Measurements from ENCODE around the gene ANKRD33. TPM values are rescaled to one million over a fixed set of nuclear protein-coding genes. Genes with fewer than 3 reads are reported as not detected.

Gene ANKRD33
- total RNA-seq, 1 experiment from 2014 or later: not detected

DNA sequence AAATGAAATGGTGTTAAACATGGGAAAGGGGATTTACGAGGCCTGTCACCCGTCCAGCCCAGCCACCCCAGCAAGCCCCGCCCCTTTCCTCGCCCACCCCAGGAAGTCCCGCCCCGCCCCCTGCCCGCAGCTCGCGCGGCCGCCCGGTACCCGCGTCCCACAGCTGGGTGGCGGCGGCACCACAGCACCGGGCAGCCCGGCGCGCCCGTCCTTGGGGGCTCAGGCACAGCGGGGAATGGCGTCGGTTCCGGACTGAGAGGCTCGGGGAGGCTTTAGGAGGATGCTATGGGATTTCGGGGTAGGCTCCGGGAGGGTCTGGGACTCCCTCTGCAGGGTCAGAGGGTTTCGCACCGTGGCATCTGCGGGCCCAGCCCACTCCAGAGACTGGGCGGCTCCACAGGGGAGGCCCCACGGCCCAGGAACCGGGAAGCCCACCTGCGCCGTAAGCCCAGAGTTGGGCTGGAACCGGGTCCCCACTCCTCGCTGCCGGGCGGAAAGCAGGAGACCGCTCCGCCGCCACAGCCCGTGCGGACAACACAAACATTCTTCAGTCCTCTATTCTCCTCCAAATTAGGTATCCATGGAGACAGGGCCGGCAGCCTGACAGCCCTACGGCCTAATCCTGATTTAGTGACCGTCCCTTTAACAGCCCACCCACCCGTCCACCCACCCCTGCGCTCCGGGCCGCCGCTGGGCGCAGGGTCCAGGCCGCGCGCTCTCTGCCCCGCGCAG lies 40.8 kb upstream of the ANKRD33 start:
- H3K4me1 ChIP-seq (ENCODE audit: insufficient read depth, low read length): no peaks in the 10 kb centered on the region
- peak overlapping the region; percentile 98 for H3K4me2 ChIP-seq (ENCODE audit: low read length)
- H3K9ac ChIP-seq (ENCODE audit: low read length): no peak overlapping the region
- H3K4me3 ChIP-seq (ENCODE audit: low read length): peak overlapping the region; percentile 76
- no peaks in the 10 kb centered on the region for H3K36me3 ChIP-seq (ENCODE audit: low read depth, low read length)
- no TSS peak for BruUV-seq (replicated peaks)
- intact Hi-C loops (cut with micrococcal nuclease): no loop called here
- H3K9me3 ChIP-seq (ENCODE audit: low read length): no peaks in the 10 kb centered on the region
- ATAC-seq (peak; percentile 49), DNase-seq (no peak)
- no peak overlapping the region for H3K27ac ChIP-seq (ENCODE audit: low read length)
- no peaks in the 10 kb centered on the region for H3K79me2 ChIP-seq (ENCODE audit: low read length)
- no peak for TF ChIP-seq EZH2 (IDR thresholded peaks at IDR 0.05; ENCODE audit: low read length, unreplicated experiment)
- TF ChIP-seq, protein P1, sequence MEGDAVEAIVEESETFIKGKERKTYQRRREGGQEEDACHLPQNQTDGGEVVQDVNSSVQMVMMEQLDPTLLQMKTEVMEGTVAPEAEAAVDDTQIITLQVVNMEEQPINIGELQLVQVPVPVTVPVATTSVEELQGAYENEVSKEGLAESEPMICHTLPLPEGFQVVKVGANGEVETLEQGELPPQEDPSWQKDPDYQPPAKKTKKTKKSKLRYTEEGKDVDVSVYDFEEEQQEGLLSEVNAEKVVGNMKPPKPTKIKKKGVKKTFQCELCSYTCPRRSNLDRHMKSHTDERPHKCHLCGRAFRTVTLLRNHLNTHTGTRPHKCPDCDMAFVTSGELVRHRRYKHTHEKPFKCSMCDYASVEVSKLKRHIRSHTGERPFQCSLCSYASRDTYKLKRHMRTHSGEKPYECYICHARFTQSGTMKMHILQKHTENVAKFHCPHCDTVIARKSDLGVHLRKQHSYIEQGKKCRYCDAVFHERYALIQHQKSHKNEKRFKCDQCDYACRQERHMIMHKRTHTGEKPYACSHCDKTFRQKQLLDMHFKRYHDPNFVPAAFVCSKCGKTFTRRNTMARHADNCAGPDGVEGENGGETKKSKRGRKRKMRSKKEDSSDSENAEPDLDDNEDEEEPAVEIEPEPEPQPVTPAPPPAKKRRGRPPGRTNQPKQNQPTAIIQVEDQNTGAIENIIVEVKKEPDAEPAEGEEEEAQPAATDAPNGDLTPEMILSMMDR (conservative IDR thresholded peaks at IDR 0.05; ENCODE audit: low read depth, low read length): no peak
- TF ChIP-seq EZH2phosphoT487 (IDR thresholded peaks at IDR 0.05; ENCODE audit: borderline replicate concordance, low read length): no peak
- no peaks in the 10 kb centered on the region for H3K9me2 ChIP-seq (replicated peaks; ENCODE audit: low read length)
- peak overlapping the region; percentile 97 for H2AFZ ChIP-seq (ENCODE audit: low read length)
- no peaks in the 10 kb centered on the region for H3F3A ChIP-seq (ENCODE audit: low read length, unreplicated experiment)
- H3K27me3 ChIP-seq (ENCODE audit: low read length): peaks cover 32% of the 10 kb centered on the region
- POLR2A ChIA-PET (ENCODE audit: unreplicated experiment): no interaction called here
- CTCF ChIA-PET: no interaction called here
- H4K20me1 ChIP-seq (ENCODE audit: low read length): no peaks in the 10 kb centered on the region

DNA sequence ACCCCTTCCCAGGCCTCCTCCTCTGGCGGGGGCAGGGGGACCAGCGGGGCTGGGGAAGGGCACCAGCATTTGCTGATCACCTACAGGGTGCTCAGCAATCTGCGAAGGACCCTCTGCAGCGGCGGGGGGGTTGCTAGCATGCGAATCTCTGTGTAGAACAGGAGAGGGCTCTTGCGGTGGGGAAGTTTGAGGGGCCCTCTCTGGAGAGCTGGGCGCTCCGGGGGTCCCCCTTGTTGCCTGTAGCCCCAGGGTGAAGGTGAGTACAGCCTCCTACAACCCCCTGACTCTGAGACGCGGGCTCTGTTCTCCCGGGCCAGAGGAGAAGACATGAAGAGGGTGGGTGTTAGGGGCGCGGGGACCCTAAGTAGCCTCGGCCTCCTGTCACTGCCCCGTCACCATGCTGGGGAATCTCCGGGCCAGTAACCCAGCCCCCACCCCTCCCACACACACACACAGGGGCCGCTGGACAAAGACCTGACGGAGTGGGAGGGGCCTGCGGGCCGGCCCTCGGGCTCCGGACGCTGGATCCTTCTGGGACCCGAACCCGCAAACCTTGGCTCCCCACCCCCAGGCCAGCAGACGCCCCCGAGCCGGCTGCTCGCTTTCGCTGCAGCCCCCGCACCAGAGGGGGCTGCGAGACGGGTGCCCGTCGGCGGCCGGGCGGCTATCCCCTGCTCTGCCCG lies 40.1 kb upstream of the ANKRD33 start:
- Histone ChIP-seq H3K4me1 (ENCODE audit: insufficient read depth, low read length) (no peaks in the 10 kb centered on the region), H3K9ac (ENCODE audit: low read length) (no peak overlapping the region), H3K36me3 (ENCODE audit: low read depth, low read length) (no peaks in the 10 kb centered on the region), H3F3A (ENCODE audit: low read length, unreplicated experiment) (no peaks in the 10 kb centered on the region), H3K9me3 (ENCODE audit: low read length) (no peaks in the 10 kb centered on the region), H3K4me3 (ENCODE audit: low read length) (peak overlapping the region; percentile 76), H3K27me3 (ENCODE audit: low read length) (peaks cover 25% of the 10 kb centered on the region), H3K79me2 (ENCODE audit: low read length) (no peaks in the 10 kb centered on the region), H2AFZ (ENCODE audit: low read length) (peak overlapping the region; percentile 97), H3K9me2 (replicated peaks; ENCODE audit: low read length) (no peaks in the 10 kb centered on the region), H4K20me1 (ENCODE audit: low read length) (no peaks in the 10 kb centered on the region), H3K27ac (ENCODE audit: low read length) (no peak overlapping the region), H3K4me2 (ENCODE audit: low read length) (peak overlapping the region; percentile 98)
- peak; percentile 26 for ATAC-seq
- ChIA-PET CTCF (no interaction called here), POLR2A (ENCODE audit: unreplicated experiment) (no interaction called here)
- DNase-seq: no peak
- TF ChIP-seq EZH2phosphoT487 (IDR thresholded peaks at IDR 0.05; ENCODE audit: borderline replicate concordance, low read length): no peak
- TF ChIP-seq, protein P1 (conservative IDR thresholded peaks at IDR 0.05; ENCODE audit: low read depth, low read length): no peak
- no peak for TF ChIP-seq EZH2 (IDR thresholded peaks at IDR 0.05; ENCODE audit: low read length, unreplicated experiment)
- intact Hi-C loops (cut with micrococcal nuclease): no loop called here
- no TSS peak for BruUV-seq (replicated peaks)

DNA sequence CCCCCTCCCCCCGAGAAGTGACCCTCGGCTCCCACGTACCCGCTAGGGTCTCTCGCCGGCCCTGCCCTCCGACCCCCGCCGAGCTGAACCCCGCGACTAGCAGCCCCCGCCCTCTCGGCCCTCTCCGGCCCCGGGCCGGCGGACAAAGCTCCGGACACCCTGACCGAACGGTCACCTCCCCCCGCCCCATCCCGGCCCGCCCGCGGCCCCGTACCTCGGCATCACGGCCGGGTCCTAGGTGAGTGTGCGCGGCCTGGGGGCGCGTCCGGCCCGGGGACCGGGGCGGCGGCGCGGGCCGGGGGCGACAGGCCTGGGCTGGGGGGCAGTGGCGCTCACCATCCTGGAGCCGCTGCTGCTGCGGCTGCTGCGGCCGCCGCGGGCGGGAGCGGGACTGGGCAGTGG lies 39.6 kb upstream of the ANKRD33 start, which contains the start of gene FIGNL2:
FIGNL2 (minus strand) TSS at position 393 of the 402 bp plus-strand sequence. CDS start 26,305 bp downstream, outside the sequence.
- Histone ChIP-seq H3K9me2 (replicated peaks; ENCODE audit: low read length) (no peaks in the 10 kb centered on the region), H3K27me3 (ENCODE audit: low read length) (peaks cover 22% of the 10 kb centered on the region), H3K36me3 (ENCODE audit: low read depth, low read length) (no peaks in the 10 kb centered on the region), H3K27ac (ENCODE audit: low read length) (no peak within 1 kb of the TSS), H3K4me3 (ENCODE audit: low read length) (peak within 1 kb of the TSS; percentile 76), H3F3A (ENCODE audit: low read length, unreplicated experiment) (no peaks in the 10 kb centered on the region), H3K4me1 (ENCODE audit: insufficient read depth, low read length) (no peaks in the 10 kb centered on the region), H4K20me1 (ENCODE audit: low read length) (no peaks in the 10 kb centered on the region), H3K9ac (ENCODE audit: low read length) (no peak within 1 kb of the TSS), H3K4me2 (ENCODE audit: low read length) (peak within 1 kb of the TSS; percentile 98), H2AFZ (ENCODE audit: low read length) (peak within 1 kb of the TSS; percentile 97), H3K9me3 (ENCODE audit: low read length) (no peaks in the 10 kb centered on the region), H3K79me2 (ENCODE audit: low read length) (no peaks in the 10 kb centered on the region)
- ChIA-PET POLR2A (ENCODE audit: unreplicated experiment) (no interaction called here), CTCF (no interaction called here)
- ATAC-seq (no peak), DNase-seq (no peak)
- TF ChIP-seq, protein P1 (conservative IDR thresholded peaks at IDR 0.05; ENCODE audit: low read depth, low read length): no peak
- no peak for TF ChIP-seq EZH2 (IDR thresholded peaks at IDR 0.05; ENCODE audit: low read length, unreplicated experiment)
- no peak for TF ChIP-seq EZH2phosphoT487 (IDR thresholded peaks at IDR 0.05; ENCODE audit: borderline replicate concordance, low read length)
- intact Hi-C loops (cut with micrococcal nuclease): no loop called here
- BruUV-seq (replicated peaks): no TSS peak
